GDM1 (cell line): ENCODE measurements around the gene ANKRD17.
"Not testable (repeated sequence)": the region's sequence is repeated elsewhere in the genome, so short reads cannot be mapped to it uniquely, and the experiment has no call there.

ENCODE experiments used
- DNase-seq: peaks from one replicate; lab custom pipeline; 2025; lab: John Stamatoyannopoulos, UW

ANKRD17 gene

GRCh38 chr4:73258686-73259570 is at the start of gene ANKRD17:
Gene ANKRD17 (minus strand): TSS chr4:73258798. CDS start chr4:73258668, 130 bp downstream.
- DNase-seq = peak; percentile 89

GRCh38 chr4:73308286-73308685 is 49.7 kb upstream of the ANKRD17 start:
- peak; percentile 61 for DNase-seq

DNA sequence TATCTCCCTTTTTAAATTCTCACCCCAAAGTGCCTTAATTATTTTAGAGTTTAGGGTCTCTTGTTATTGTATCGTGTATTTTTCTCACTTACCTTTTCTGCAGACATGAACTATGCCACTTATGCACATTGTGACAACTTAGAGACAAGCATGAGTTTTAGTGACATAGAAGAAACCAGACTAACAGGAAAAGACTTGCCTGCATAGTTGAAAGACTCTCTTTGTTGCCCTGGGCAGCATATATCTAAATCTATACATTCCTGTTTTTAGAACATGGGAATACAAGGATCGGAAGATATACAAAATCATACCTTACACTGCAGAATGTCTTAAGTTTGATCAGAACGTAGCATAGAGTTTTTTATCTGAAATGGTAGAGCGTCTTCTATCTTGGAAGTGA is 45.1 kb upstream of the ANKRD17 start:
- no peak for DNase-seq

- no peak for DNase-seq
These were observed 41.1 kb upstream of the ANKRD17 start for GRCh38 chr4:73299548-73300280.

GRCh38 chr4:73292661-73293060 is 34.1 kb upstream of the ANKRD17 start:
- not testable (repeated sequence) for DNase-seq

- no peak for DNase-seq
These were observed 23.4 kb upstream of the ANKRD17 start for GRCh38 chr4:73281982-73282381.

- DNase-seq = no peak
These were observed 22.8 kb upstream of the ANKRD17 start for GRCh38 chr4:73281396-73281795.

GRCh38 chr4:73277201-73277600 is 18.6 kb upstream of the ANKRD17 start:
- DNase-seq = no peak

- DNase-seq = no peak
These were observed 16.7 kb upstream of the ANKRD17 start for GRCh38 chr4:73275318-73275654.

- DNase-seq = no peak
These were observed 14.2 kb upstream of the ANKRD17 start for GRCh38 chr4:73272816-73273215.

DNA sequence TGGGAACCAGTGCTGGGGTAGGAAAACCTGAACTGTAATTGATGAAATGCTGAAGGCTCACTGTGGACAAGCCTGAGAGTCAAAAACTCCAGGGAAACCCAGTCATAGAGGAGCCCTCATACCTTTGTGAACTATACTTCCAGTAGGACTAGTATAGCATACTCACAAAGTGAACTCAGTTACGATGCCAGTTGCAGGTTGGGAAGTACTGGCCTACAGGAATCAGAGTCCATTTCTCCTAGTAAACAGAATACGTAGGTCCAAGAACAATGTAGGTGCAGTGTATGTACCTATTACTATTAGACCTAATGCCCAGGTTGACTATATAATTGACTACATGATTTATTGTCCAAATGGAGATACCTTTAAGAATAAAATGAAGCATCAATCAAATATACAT is 8.5 kb upstream of the ANKRD17 start:
- DNase-seq = no peak

GRCh38 chr4:73259571-73260090 is 1.0 kb upstream of the ANKRD17 start:
- no peak for DNase-seq

DNA sequence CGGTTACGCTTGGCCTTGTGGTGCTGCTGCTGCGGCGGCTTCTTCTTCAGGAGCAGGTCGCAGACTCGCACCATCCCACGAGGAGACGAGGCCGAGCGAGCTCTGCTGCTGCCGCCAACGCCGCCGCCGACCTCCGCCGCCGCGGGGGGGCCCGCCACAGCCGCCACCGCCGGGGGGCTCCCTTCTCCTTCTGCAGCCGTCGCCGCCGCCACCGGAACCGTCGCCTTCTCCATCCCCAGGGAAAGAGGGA is 237 bp downstream of the ANKRD17 start:
- peak; percentile 63 for DNase-seq

GRCh38 chr4:73257651-73258435 is 755 bp downstream of the ANKRD17 start:
- no peak for DNase-seq

DNA sequence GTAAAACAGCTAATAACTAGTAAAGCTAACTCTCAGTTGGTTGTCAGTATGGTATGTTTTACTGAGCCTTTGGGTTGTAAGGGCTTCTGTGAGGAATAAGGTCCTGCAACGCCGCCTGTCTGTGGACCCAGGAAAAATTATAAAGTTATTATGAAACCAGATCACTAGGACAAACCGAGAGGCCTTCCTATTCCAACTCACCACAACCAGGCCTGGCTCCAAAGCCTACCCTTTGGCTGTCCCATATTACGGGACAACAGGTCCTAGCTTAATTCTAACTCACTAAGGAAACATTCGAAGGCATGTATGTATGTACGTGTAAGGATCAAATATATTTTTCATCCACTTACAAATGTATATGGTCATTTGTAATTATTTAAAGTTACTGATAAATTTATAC is 1.4 kb downstream of the ANKRD17 start:
- peak; percentile 56 for DNase-seq

DNA sequence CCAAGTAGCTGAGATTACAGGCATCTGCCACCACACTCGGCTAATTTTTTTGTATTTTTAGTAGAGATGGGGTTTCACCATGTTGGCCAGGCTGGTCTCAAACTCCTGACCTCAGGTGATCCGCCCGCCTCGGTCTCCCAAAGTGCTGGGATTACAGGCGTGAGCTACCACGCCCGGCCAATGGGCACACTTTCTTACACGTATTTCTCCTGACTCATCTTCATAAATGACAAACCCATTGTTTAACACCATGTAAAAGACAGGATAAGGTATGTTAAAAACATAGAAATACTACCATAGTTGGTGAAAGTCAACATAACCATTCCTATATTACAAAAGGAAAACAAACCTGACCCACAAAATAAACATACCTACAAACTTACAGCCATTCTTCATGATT is 2.8 kb downstream of the ANKRD17 start:
- DNase-seq = not testable (repeated sequence)

- no peak for DNase-seq
These were observed 6.6 kb downstream of the ANKRD17 start for GRCh38 chr4:73252001-73252400.

DNA sequence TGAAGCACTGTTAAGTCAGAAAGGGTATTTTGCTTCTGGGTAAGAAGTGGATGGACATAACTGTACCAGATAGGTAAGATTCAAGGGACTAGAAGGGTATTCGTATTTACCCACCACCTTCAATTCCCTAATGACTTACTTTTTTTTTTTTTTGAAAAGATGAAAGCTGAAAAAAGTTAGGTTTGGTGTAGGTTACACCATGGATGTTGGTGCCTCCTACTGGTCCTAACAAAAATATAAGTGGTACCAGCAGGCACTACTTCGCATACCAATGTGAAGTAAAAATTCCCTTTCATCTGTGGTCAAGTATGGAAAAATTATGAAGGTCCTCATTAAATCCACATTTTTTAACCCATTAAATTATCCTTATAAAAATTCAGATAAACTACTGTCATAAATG is 7.2 kb downstream of the ANKRD17 start:
- DNase-seq = no peak

DNA sequence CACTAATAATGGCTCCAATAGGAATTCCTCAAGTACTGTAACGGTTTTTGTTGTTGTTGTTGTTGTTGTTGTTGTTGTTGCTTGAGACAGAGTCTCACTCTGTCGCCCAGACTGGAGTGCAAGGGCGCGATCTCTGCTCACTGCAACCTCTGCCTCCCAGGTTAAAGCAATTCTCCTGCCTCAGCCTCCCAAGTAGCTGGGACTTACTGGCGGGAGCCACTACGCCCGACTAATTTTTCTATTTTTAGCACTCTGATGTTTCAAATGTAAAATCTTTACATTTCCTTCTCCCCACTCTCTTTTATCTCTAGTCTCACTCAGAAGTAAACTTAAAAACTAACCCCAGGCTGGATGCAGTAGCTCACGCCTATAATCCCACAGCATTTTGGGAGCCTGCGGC is 8.0 kb downstream of the ANKRD17 start:
- no peak for DNase-seq

- no peak for DNase-seq
These were observed 9.8 kb downstream of the ANKRD17 start for GRCh38 chr4:73248821-73249220.

DNA sequence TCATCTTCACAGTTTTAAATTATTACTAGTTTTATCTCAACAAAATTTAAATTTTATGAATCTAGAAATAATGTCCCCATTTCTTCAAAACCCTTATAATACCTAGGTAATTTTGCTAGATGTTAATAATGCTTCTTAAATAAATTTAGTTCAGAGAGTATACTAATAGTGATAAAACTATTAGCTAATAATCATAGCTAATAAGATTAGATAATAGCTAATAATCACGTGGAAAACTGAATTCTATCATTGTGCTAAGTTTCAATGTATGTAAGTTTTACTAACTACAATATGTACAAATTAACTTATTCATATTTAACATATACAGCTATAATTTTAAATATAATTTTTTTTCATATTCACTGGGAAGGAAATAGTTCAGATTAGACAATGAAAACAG is 10.2 kb downstream of the ANKRD17 start:
- no peak for DNase-seq

- DNase-seq = no peak
These were observed 11.5 kb downstream of the ANKRD17 start for GRCh38 chr4:73247100-73247499.

- no peak for DNase-seq
These were observed 12.6 kb downstream of the ANKRD17 start for GRCh38 chr4:73245955-73246354.
